Glomerular visceral epithelial cell (primary cell): ENCODE data around the gene IGF1.
"Not testable (repeated sequence)": the region's sequence is repeated elsewhere in the genome, so short reads cannot be mapped to it uniquely, and the experiment has no call there.

Experiments used
- DNase-seq: peaks from one replicate; pipeline ENCODE4 v3.0.0-alpha.2; 2016; ENCODE audit errors: extremely low spot score

The IGF1 gene

GRCh38 chr12:102461501-102461900 is 18.9 kb downstream of the IGF1 start:
- no peak for DNase-seq

- DNase-seq: no peak
These were observed 21.0 kb downstream of the IGF1 start for GRCh38 chr12:102459314-102459713.

DNA sequence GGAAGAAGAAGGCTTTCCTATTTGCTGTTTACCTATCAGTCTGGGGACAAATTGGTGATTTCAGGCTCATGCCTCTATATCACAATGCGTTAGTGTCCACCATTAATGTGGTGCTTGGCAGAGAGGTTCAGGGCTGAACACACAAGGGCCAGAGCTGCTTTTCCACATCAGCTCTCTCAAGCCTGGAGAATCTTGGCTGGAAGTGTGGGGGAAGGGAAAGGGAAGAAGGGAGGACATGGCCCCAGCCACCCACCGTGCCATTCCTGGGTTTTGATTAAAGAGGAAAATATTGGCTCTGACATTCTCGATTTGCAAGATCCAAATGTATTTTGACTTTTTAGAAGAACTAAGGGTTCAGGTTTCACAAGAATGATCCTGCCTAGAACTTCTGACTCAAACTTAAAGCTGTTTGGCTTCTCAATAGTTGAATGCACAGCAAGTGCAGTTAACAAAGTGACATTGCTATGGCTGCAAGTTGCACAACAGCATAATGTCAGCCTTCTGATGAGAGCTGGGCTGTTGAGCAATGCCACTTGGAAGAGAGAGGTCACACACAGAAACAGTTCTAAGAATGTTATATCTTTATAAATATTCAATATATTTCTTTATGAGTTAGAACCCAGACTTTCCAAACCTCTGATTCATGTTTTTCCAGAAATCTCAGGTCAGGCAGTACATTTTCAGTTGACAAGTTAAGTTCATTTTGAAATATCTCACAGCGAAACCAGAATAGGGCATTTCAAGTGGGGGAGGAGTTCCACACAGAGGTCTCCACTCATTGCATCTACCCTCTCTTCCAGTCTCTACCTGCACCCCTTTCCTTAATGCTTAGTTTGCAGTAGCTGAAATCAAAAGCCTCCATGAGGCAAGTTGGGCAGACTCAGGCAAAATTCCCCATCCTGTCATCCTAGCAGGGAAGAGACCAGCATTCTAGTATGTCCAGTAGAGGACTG is 25.3 kb downstream of the IGF1 start:
- no peak for DNase-seq

GRCh38 chr12:102454330-102454729 is 26.0 kb downstream of the IGF1 start:
- DNase-seq: no peak

DNA sequence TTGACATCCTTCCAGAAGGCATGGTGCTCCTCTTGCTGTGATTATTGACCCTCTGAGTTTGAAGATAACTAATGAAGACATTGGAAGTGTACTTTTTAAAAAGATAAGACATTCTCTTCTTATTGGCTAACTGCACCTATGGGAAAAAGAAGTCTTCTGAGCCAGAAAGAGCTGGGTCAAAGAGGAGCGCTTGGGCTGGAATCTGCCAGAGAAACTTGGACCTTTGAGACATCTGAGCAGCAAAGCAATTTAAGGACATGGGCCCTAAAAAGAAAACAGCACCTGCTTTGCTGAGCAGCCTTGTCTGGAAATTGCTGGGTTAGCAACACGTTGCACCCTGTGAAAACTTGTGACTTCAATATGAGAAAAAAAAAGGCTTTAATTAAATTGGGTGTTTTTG is 27.8 kb downstream of the IGF1 start:
- DNase-seq: no peak

- DNase-seq: not testable (repeated sequence)
These were observed 31.3 kb downstream of the IGF1 start for GRCh38 chr12:102449018-102449417.

GRCh38 chr12:102447426-102447825 is 32.9 kb downstream of the IGF1 start:
- not testable (repeated sequence) for DNase-seq

DNA sequence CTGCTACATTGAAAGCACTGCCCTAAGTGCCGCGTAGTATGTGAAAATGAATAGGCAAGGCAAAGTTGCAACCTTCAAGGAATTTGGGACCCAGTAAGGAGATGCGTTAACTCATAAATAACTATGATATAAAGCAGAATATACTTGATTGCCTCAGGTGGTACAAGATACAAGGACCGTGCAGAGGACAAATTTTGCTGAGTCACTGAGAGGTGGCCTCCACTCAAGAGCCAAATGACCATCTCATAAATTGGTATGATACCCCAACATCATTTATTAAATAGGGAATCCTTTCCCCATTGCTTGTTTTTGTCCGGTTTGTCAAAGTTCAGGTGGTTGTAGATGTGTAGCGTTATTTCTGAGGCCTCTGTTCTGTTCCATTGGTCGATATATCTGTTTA is 35.7 kb downstream of the IGF1 start:
- no peak for DNase-seq

- no peak for DNase-seq
These were observed 36.3 kb downstream of the IGF1 start for GRCh38 chr12:102444093-102444492.

DNA sequence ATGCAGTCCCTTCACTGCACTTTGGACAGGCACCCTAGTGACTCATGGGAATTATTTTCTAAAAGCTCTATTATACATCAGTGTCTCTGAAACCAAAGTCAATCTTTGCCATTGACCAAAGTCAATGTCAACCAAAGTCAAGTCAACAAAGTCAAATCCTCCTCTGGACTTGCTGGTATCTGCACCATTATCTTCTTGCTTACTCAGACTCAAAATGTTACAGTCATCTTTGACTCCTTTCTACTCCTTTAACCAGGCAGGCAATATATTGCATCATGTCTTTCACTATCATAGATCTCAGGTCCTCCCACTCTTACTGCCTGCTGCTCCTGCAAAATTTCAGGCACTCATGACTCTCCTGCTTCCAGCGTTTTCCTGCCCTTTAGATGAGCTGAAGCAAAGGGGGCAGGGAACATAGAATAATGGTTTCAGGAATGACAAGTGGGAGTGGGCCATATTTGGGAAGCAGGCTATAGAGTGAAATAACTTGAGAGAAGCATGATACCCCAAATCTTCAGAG is 39.2 kb downstream of the IGF1 start:
- DNase-seq: no peak

DNA sequence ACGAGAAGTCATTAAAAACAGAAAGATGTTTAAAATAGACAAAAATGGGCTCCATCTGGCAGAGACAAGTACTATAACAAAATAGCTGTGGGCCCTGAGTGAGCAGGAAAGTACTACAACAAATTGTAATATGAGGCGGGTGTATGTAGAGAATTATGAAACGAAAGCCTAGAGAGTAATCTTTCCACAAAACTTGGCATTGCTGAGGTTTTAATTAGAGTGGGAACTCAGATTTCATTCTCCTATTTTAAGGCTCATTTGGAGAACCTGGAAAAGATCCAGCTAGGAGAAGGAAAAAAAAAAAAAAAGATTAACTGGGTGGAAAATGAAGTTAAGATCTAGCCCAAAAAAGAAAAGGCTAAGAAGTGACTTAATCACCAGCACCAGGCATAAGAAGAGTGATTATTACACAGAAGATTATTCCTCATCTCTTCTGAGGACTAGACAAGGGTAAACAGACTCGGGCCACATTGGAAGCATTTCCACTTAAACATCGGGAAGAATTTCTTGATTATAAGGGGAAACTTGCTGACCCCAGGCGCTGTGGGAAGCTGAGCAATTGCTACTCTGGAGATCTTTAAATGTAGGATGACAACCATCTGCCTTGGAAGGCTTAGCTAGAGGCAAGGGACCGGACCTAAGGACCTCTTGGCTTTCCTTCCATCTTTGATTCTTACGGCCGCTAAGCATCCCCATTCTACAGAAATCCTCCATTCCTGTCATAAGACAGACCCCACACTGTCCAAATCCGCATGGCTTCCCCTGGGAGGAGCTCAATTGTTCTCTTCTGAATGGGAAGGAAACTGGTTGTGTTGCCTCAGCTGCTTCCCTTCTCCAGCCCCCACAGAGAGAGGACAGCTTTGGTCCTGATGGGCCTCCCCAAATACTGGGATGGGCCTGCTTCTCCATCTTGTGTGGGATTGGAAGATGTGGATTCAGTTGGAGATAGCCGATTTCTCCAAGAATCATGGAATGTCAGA is 40.6 kb downstream of the IGF1 start:
- DNase-seq: no peak

GRCh38 chr12:102438827-102439210 is 41.5 kb downstream of the IGF1 start:
- no peak for DNase-seq

DNA sequence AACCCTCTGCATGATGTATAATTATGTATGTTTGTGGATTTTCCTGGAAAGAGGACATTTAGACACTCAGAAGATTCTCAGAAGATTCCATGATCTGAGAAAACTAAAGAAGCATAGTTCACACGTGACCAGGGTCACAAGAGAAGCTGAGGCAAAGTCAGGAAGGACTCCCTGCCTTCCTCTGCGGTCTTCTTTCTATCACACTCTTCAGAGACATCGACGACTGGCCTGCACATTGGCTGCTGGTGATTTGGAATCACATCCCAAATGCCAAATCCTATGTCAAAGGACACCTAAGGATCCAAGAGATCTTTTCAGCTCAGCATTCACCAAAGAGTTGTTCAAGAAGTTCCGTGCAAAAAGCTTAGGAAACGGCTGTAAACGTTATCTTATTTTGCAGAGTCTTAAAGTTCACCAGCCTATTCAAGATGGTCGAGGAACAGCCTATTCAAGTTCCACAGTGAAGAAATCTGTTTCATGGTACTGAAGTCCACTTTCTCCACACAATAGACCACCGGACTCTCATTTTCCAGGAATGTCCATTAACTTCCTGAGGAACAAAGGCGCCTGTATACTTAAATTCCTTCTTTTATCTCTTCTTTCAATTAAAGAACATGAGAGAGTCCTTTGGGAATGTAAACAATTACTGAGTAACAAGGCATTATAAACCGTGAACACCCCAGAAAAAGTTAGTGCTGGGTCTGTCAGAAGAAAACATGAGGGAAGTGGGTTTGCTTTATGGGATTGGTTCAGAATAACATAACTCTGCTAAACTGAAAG is 42.1 kb downstream of the IGF1 start:
- no peak for DNase-seq

GRCh38 chr12:102437511-102437910 is 42.9 kb downstream of the IGF1 start:
- no peak for DNase-seq

- DNase-seq: no peak
These were observed 43.5 kb downstream of the IGF1 start for GRCh38 chr12:102436867-102437266.

GRCh38 chr12:102435827-102436436 is 44.4 kb downstream of the IGF1 start:
- no peak for DNase-seq

- no peak for DNase-seq
These were observed 47.1 kb downstream of the IGF1 start for GRCh38 chr12:102433304-102433703.

DNA sequence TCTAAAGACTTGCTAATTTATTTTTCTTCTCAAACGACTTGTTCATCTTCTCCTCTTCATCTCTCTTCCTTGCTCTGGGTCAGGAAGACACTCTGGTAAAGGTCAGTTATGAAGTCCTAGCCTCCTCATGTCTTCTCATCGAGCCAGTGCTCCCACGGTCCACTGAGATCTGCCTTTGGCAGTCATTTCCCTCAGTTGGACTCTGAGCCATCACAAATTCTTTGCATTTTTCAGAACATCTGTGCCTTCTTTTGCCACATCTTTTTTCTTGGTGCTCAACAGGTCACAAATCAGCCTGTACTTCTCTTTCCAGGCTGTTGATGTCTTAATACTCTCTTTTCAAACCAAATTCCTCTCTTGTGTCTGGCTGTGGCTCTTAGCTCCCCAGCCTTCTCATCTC is 49.7 kb downstream of the IGF1 start:
- no peak for DNase-seq

- no peak for DNase-seq
These were observed 50.9 kb downstream of the IGF1 start for GRCh38 chr12:102429211-102430154.

DNA sequence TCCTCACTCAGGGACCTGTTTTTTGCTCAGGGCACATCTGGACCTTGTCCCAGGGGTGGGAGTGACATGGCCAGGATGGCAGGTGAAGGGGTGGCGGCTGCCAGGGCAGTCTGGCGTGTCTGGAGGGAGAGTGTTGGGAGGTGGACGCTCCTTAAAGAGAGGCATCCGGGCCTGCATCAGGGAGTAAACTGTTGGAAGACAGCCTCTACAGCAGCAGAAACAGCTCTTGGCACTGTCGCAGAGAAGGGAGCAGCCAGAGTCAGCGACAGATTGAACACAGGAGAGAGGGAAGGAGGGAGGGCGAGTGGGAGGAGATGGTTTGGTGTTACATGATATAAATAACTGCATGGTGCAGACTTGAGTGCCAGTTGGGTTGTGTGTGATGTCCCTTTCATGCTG is 52.8 kb downstream of the IGF1 start:
- no peak for DNase-seq
